Choroid plexus epithelial cell (primary cell): ENCODE data around the gene SLC51A.
"Not testable (repeated sequence)": the region's sequence is repeated elsewhere in the genome, so short reads cannot be mapped to it uniquely, and the experiment has no call there.

Experiments used
- DNase-seq: peaks from one replicate; pipeline ENCODE4 v3.0.0-alpha.2; 2010; ENCODE audit warnings: low read depth
- H3K4me3 ChIP-seq: 2 replicates; pipeline ENCODE4 v1.5.1; 2011; ENCODE audit warnings: low read depth, mild to moderate bottlenecking, control low read depth, low read length, moderate library complexity
- TF ChIP-seq, protein P1 (sequence below): conservative IDR thresholded peaks from 2 replicates; pipeline ENCODE4 v1.5.1; 2011; ENCODE audit warnings: low read depth, mild to moderate bottlenecking, control low read depth, inconsistent platforms, low read length, moderate library complexity

Gene SLC51A

DNA sequence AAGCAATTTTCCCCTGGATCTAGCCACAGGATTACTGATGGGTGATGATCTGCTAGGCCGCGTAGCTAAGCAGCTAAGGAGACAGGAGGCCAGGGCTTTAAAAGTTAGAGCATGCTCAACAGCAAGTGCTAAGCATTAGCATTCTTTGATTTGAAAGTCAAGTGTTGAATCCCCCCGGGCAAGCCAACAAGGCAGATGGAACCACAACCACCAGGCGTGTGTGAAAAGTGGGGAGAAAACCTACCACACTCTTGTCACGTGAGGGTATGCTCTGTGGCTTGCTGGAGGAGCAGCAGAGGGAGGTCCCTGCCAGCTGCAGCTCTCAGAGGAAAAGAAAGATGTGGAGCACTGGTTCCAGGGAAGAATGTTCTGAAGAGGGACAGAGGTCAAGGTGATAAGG lies 20.9 kb downstream of the SLC51A start:
- H3K4me3 ChIP-seq = no peak overlapping the region
- no peak for DNase-seq
- TF ChIP-seq, protein P1, sequence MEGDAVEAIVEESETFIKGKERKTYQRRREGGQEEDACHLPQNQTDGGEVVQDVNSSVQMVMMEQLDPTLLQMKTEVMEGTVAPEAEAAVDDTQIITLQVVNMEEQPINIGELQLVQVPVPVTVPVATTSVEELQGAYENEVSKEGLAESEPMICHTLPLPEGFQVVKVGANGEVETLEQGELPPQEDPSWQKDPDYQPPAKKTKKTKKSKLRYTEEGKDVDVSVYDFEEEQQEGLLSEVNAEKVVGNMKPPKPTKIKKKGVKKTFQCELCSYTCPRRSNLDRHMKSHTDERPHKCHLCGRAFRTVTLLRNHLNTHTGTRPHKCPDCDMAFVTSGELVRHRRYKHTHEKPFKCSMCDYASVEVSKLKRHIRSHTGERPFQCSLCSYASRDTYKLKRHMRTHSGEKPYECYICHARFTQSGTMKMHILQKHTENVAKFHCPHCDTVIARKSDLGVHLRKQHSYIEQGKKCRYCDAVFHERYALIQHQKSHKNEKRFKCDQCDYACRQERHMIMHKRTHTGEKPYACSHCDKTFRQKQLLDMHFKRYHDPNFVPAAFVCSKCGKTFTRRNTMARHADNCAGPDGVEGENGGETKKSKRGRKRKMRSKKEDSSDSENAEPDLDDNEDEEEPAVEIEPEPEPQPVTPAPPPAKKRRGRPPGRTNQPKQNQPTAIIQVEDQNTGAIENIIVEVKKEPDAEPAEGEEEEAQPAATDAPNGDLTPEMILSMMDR = no peak

DNA sequence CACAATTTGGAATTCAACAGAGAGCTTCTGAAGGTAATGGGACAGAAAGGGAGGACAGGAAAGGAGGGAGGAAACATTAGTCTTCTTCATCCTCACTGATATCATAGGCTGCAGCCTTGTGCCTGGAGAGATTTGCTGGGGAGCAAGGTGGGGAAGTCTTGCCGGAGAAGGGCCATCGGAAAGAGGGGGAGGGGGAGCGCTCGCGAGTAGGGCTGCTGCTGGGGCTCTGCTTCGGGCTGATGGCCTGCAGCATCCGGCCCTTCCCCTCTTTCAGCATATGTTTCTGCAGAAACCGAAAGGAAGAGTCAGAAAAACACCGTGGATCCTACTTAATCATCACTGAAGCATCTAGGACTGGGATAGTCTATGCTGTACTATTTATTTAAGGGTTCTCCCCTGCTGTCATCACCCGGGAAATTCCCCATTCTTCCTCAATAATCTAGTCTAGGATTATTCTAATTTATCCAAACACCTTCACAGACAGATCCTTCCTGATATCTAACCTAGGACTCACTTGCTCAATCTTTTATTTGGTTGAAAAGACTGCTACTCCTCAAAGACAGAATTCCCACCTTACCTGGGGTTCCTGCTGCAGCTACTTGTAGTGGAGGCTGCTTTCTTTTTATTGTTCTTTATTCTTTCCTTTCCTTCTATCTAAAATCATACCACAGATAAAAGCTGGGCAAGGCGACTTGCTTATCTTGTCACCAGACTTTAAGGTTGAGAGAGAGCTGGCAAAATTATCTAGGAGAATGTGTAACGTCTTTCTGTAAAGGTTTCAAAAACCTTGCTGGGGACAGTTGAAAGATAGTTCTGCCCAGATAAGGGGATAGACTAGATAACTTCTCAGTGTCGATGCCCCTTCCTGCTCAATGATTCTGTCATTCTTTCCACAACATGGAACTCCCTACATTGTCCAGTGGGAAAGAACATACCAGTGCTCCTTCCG lies 22.6 kb downstream of the SLC51A start:
- TF ChIP-seq, protein P1 = no peak
- DNase-seq = peak; percentile 77
- H3K4me3 ChIP-seq = no peak overlapping the region

DNA sequence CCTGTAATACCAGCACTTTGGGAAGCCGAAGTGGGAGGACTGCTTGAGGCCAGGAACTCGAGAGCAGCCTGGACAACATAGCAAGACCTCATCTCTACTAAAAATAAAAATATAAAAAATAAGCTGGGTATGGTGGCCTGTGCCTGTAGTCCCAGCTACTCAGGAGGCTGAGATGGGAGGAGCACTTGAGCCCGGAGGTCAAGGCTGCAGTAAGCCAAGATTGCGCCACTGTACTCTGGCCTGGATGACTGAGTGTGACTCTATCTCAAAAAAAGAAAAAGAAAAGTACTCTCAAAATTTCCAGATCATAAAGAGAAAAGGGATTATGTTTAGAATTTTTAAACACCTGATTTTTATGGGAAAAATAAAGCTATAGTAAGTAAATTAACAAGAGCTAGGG lies 24.1 kb downstream of the SLC51A start:
- TF ChIP-seq, protein P1 = no peak
- H3K4me3 ChIP-seq = no peak overlapping the region
- no peak for DNase-seq

DNA sequence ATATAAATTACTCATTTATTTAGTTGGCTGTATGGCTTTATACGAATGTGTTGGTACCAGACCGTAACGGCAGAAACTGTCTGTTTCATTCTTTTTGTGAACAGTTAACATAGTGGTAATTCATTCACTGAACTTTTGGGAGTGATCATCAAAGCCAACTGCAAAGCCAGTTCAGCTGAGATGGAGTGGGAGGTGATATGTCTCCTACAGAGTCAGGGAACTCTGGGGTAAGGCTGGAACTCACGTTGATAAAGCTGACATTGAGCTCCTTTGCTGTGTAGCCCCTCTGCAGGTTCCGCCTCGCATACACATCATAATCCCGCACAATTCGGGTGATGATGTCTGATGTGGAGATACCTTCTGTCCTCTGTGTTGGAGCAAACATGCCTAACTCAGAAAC lies 25.4 kb downstream of the SLC51A start:
- DNase-seq = no peak
- TF ChIP-seq, protein P1 = no peak
- H3K4me3 ChIP-seq = no peak overlapping the region

DNA sequence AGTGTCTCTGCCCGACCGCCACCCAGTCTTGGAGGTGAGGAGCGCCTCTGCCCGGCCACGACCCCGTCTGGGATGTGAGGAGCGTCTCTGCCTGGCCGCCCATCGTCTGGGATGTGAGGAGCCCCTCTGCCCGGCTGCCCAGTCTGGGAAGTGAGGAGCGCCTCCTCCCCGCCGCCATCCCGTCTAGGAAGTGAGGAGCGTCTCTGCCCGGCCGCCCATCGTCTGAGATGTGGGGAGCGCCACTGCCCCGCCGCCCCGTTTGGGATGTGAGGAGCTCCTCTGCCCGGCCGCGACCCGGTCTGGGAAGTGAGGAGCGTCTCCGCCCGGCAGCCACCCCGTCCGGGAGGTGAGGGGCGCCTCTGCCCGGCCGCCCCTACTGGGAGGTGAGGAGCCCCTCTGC lies 27.8 kb downstream of the SLC51A start:
- not testable (repeated sequence) for H3K4me3 ChIP-seq, DNase-seq

DNA sequence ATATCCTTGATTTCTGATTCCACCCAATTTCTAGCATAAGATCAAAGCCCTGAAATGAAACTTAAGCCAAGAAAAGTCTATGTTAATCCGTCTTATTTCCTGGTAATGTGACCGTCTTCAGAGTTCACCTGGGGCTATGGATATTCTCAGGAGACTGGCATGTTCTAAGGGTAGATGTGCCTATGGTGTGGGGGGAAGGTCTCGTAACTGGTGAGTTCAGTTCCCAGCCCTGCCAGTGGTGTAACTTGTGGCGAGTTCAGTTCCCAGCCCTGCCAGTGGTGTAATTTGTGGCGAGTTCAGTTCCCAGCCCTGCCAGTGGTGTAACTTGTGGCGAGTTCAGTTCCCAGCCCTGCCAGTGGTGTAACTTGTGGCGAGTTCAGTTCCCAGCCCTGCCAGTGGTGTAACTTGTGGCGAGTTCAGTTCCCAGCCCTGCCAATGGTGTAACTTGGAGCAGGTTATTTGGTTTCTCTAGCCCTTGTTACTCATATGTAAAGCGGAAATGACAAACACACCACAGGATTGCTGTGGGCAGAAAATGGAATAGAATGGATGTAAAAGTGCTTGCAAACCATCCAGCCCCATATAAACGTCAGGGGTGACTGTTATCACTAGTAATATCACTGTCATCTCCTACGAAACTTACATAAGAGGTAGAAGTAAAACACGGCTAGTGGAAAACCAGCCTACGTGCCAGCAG lies 30.4 kb downstream of the SLC51A start:
- H3K4me3 ChIP-seq = no peak overlapping the region
- DNase-seq = peak; percentile 62
- TF ChIP-seq, protein P1 = no peak

DNA sequence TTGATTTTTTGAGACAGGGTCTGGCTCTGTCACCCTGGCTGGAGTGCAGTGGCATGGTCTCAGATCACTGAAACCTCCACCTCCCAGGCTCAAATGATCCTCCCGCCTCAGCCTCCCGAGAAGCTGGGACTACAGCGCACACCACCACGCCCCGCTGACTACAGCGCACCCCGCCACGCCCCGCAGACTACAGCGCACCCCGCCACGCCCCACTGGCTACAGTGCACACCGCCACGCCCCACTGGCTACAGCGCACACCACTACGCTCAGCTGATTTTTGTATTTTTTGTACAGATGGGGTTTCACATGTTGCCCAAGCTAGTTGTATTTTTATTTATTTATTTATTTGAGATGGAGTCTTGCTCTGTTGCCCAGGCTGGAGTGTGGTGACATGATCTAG lies 35.6 kb downstream of the SLC51A start:
- DNase-seq = no peak
- TF ChIP-seq, protein P1 = no peak
- no peak overlapping the region for H3K4me3 ChIP-seq
